Stomach (tissue), 4 donors: Measurements from ENCODE around the gene SYNJ1.

ENCODE experiments used
- CTCF ChIP-seq, 7 experiments: fragments of 450-650 bp in 4 of 7; fragments of 200-600 bp in 3 of 7; sonication (generic) in 3 of 7; IDR thresholded peaks; one replicate each; pipeline ENCODE4 v1.5.1; 2016 to 2019; ENCODE audit warnings: antibody characterized with exemption in 7 of 7, control low read depth in 2 of 7, mild to moderate bottlenecking in 1 of 7
- EP300 ChIP-seq: sonication (generic); formaldehyde crosslinking; IDR thresholded peaks from one replicate; pipeline ENCODE4 v1.6.1; 2017; ENCODE audit warnings: antibody characterized with exemption
- POLR2A ChIP-seq, 4 donors: fragments of 450-650 bp; IDR thresholded peaks; one replicate each; pipeline ENCODE4 v1.6.1; 2016; ENCODE audit warnings: antibody characterized with exemption in 4 of 4, control low read depth in 2 of 4, mild to moderate bottlenecking in 1 of 4, moderate library complexity in 1 of 4
- POLR2AphosphoS5 ChIP-seq, 3 donors: sonication (generic); formaldehyde crosslinking; IDR thresholded peaks; one replicate each; pipeline ENCODE4 v1.6.1; 2016; ENCODE audit warnings: antibody characterized with exemption in 3 of 3

GRCh38 chr21:32682696-32683474 lies 44.9 kb downstream of the SYNJ1 start:
- TF ChIP-seq CTCF (IDR thresholded peaks at IDR 0.05) (no peak), POLR2AphosphoS5 (IDR thresholded peaks at IDR 0.05) (no peak), POLR2A (IDR thresholded peaks at IDR 0.05) (no peak), EP300 (no peak)
